Rectal smooth muscle tissue (tissue), 1 donor: ENCODE data around the gene NUDT4B.
"Not testable (repeated sequence)": the region's sequence is repeated elsewhere in the genome, so short reads cannot be mapped to it uniquely, and the experiment has no call there.

ENCODE experiments used
- H3K27ac ChIP-seq: one replicate; pipeline ENCODE4 v1.7.0; 2013; ENCODE audit warnings: low read depth, low read length, inconsistent platforms
- H3K27me3 ChIP-seq: one replicate; pipeline ENCODE4 v1.7.0; 2013; ENCODE audit warnings: low read length; ENCODE audit not compliant: control insufficient read depth, insufficient read depth
- H3K36me3 ChIP-seq: one replicate; pipeline ENCODE4 v1.7.0; 2013; ENCODE audit warnings: low read length; ENCODE audit not compliant: control insufficient read depth, insufficient read depth
- H3K4me1 ChIP-seq: one replicate; pipeline ENCODE4 v1.7.0; 2013; ENCODE audit warnings: low read length; ENCODE audit not compliant: control insufficient read depth, insufficient read depth
- H3K4me3 ChIP-seq: one replicate; pipeline ENCODE4 v1.7.0; 2013; ENCODE audit warnings: low read length
- H3K9ac ChIP-seq: one replicate; pipeline ENCODE4 v1.7.0; 2013; ENCODE audit warnings: low read length

The NUDT4B gene

GRCh38 chr1:148756231-148756630 is 7.7 kb downstream of the NUDT4B start:
- not testable (repeated sequence) for H3K9ac ChIP-seq, H3K4me3 ChIP-seq, H3K36me3 ChIP-seq, H3K4me1 ChIP-seq, H3K27me3 ChIP-seq, H3K27ac ChIP-seq

GRCh38 chr1:148757446-148757845 is 8.9 kb downstream of the NUDT4B start:
- H3K36me3 ChIP-seq, H3K27me3 ChIP-seq, H3K4me1 ChIP-seq, H3K4me3 ChIP-seq, H3K9ac ChIP-seq, H3K27ac ChIP-seq: not testable (repeated sequence)

GRCh38 chr1:148758412-148758811 is 9.8 kb downstream of the NUDT4B start:
- not testable (repeated sequence) for H3K36me3 ChIP-seq, H3K4me3 ChIP-seq, H3K4me1 ChIP-seq, H3K9ac ChIP-seq, H3K27me3 ChIP-seq, H3K27ac ChIP-seq

- H3K4me3 ChIP-seq, H3K27me3 ChIP-seq, H3K36me3 ChIP-seq, H3K4me1 ChIP-seq, H3K27ac ChIP-seq, H3K9ac ChIP-seq: not testable (repeated sequence)
These were observed 10.4 kb downstream of the NUDT4B start for GRCh38 chr1:148758925-148759324.

GRCh38 chr1:148759749-148760148 is 11.2 kb downstream of the NUDT4B start:
- not testable (repeated sequence) for H3K4me1 ChIP-seq, H3K27ac ChIP-seq, H3K4me3 ChIP-seq, H3K36me3 ChIP-seq, H3K27me3 ChIP-seq, H3K9ac ChIP-seq

- H3K4me3 ChIP-seq, H3K9ac ChIP-seq, H3K36me3 ChIP-seq, H3K4me1 ChIP-seq, H3K27ac ChIP-seq, H3K27me3 ChIP-seq: not testable (repeated sequence)
These were observed 11.6 kb downstream of the NUDT4B start for GRCh38 chr1:148760206-148760605.

- H3K27ac ChIP-seq, H3K27me3 ChIP-seq, H3K9ac ChIP-seq, H3K36me3 ChIP-seq, H3K4me1 ChIP-seq, H3K4me3 ChIP-seq: not testable (repeated sequence)
These were observed 12.8 kb downstream of the NUDT4B start for GRCh38 chr1:148761360-148761759.

- not testable (repeated sequence) for H3K27me3 ChIP-seq, H3K27ac ChIP-seq, H3K4me1 ChIP-seq, H3K9ac ChIP-seq, H3K36me3 ChIP-seq, H3K4me3 ChIP-seq
These were observed 16.9 kb downstream of the NUDT4B start for GRCh38 chr1:148765238-148766019.

- H3K4me1 ChIP-seq, H3K9ac ChIP-seq, H3K27ac ChIP-seq, H3K36me3 ChIP-seq, H3K4me3 ChIP-seq, H3K27me3 ChIP-seq: not testable (repeated sequence)
These were observed 20.0 kb downstream of the NUDT4B start for GRCh38 chr1:148768541-148768940.

GRCh38 chr1:148769495-148769894 is 20.9 kb downstream of the NUDT4B start:
- not testable (repeated sequence) for H3K27ac ChIP-seq, H3K9ac ChIP-seq, H3K27me3 ChIP-seq, H3K36me3 ChIP-seq, H3K4me3 ChIP-seq, H3K4me1 ChIP-seq

- H3K4me1 ChIP-seq, H3K9ac ChIP-seq, H3K36me3 ChIP-seq, H3K4me3 ChIP-seq, H3K27ac ChIP-seq, H3K27me3 ChIP-seq: not testable (repeated sequence)
These were observed 25.1 kb downstream of the NUDT4B start for GRCh38 chr1:148773690-148774089.

GRCh38 chr1:148774102-148774501 is 25.5 kb downstream of the NUDT4B start:
- not testable (repeated sequence) for H3K27ac ChIP-seq, H3K4me3 ChIP-seq, H3K9ac ChIP-seq, H3K27me3 ChIP-seq, H3K36me3 ChIP-seq, H3K4me1 ChIP-seq

- not testable (repeated sequence) for H3K27me3 ChIP-seq, H3K4me3 ChIP-seq, H3K9ac ChIP-seq, H3K4me1 ChIP-seq, H3K36me3 ChIP-seq, H3K27ac ChIP-seq
These were observed 26.7 kb downstream of the NUDT4B start for GRCh38 chr1:148775263-148775662.
